ENCODE measurements around the gene RNF20.

RNF20 gene

DNA sequence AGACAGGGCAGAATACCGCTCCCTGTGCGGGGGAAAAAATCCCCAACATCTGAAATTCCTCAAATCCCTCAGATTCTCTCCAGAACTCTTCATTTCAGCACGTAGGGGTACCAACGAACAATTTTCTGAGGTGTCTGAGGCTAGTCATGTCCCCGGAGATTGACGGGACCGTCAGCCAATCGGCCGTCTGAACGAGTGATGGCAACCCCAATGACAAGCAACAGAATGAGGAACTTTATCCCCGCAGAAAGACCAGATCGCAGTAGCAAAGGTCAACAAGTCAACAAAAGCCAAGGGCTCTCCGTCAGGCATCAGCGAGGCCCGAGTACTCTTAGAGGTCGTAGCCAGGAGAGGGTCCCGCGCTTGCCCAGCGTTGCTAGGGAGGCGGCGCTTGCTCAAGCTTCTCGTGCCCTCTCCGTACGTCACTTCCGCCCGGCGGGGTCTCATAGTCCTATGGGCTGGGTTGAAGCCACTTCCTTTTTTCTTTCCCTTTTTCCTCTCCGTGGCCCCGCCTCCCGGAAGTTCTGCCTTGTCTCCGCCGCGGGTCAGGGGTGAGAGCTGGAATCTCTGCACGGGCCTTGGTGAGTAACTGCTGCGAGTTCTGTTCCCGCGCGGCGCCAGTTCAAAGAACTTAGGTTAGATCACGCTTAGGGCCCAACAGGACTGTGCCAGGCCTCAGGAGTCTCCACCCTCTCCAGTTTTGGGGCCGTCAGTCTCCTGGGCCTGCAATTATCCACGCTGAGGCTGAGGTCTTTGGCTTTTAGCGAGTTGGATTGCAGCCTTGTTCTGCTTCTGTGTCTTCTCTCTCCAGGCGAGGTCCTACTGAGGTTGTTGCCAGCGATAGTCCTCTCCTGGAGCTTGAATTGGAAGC, at the start of gene RNF20 (continued):
- TF ChIP-seq, protein P1, sequence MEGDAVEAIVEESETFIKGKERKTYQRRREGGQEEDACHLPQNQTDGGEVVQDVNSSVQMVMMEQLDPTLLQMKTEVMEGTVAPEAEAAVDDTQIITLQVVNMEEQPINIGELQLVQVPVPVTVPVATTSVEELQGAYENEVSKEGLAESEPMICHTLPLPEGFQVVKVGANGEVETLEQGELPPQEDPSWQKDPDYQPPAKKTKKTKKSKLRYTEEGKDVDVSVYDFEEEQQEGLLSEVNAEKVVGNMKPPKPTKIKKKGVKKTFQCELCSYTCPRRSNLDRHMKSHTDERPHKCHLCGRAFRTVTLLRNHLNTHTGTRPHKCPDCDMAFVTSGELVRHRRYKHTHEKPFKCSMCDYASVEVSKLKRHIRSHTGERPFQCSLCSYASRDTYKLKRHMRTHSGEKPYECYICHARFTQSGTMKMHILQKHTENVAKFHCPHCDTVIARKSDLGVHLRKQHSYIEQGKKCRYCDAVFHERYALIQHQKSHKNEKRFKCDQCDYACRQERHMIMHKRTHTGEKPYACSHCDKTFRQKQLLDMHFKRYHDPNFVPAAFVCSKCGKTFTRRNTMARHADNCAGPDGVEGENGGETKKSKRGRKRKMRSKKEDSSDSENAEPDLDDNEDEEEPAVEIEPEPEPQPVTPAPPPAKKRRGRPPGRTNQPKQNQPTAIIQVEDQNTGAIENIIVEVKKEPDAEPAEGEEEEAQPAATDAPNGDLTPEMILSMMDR (tag by site-specific recombination; IDR thresholded peaks at IDR 0.05): no peak
- TF ChIP-seq ZBTB20 (tag by site-specific recombination; IDR thresholded peaks at IDR 0.05) (no peak), ZNF146 (tag by site-specific recombination; IDR thresholded peaks at IDR 0.05) (no peak), ZSCAN16 (tag by site-specific recombination; IDR thresholded peaks at IDR 0.05) (no peak), MEIS1 (CRISPR knock-in tag; IDR thresholded peaks at IDR 0.05; ENCODE audit: borderline replicate concordance) (no peak), ZNF837 (tag by site-specific recombination; IDR thresholded peaks at IDR 0.05) (no peak), ZNF596 (tag by site-specific recombination; IDR thresholded peaks at IDR 0.05) (no peak), ZNF830 (tag by site-specific recombination; IDR thresholded peaks at IDR 0.05; ENCODE audit: low read depth) (no peak), REST (tag by site-specific recombination; IDR thresholded peaks at IDR 0.05) (no peak), ZXDB (tag by site-specific recombination; IDR thresholded peaks at IDR 0.05) (peak; percentile 79), ZNF529 (tag by site-specific recombination; IDR thresholded peaks at IDR 0.05; ENCODE audit: insufficient replicate concordance) (no peak), GLI2 (tag by site-specific recombination; IDR thresholded peaks at IDR 0.05; ENCODE audit: borderline replicate concordance, low read depth) (no peak), ZNF473 (tag by site-specific recombination; IDR thresholded peaks at IDR 0.05) (no peak), ZBTB1 (tag by site-specific recombination; IDR thresholded peaks at IDR 0.05) (no peak), ZNF555 (tag by site-specific recombination; conservative IDR thresholded peaks at IDR 0.05) (no peak), ZSCAN4 (tag by site-specific recombination; IDR thresholded peaks at IDR 0.05) (no peak), SETDB1 (IDR thresholded peaks at IDR 0.05; ENCODE audit: insufficient read length, low read length) (no peak), ZNF214 (tag by site-specific recombination; IDR thresholded peaks at IDR 0.05; ENCODE audit: borderline replicate concordance) (no peak), ZNF335 (tag by site-specific recombination; conservative IDR thresholded peaks at IDR 0.05) (peak; percentile 91), ZNF426 (tag by site-specific recombination; IDR thresholded peaks at IDR 0.05) (no peak), ZNF701 (tag by site-specific recombination; IDR thresholded peaks at IDR 0.05) (no peak), KLF17 (tag by site-specific recombination; IDR thresholded peaks at IDR 0.05) (no peak), ZNF114 (tag by site-specific recombination; IDR thresholded peaks at IDR 0.05) (no peak), ZNF785 (tag by site-specific recombination; IDR thresholded peaks at IDR 0.05) (no peak), ZNF544 (tag by site-specific recombination; IDR thresholded peaks at IDR 0.05) (no peak), ZNF350 (tag by site-specific recombination; IDR thresholded peaks at IDR 0.05) (no peak)
- TF ChIP-seq, protein P2, sequence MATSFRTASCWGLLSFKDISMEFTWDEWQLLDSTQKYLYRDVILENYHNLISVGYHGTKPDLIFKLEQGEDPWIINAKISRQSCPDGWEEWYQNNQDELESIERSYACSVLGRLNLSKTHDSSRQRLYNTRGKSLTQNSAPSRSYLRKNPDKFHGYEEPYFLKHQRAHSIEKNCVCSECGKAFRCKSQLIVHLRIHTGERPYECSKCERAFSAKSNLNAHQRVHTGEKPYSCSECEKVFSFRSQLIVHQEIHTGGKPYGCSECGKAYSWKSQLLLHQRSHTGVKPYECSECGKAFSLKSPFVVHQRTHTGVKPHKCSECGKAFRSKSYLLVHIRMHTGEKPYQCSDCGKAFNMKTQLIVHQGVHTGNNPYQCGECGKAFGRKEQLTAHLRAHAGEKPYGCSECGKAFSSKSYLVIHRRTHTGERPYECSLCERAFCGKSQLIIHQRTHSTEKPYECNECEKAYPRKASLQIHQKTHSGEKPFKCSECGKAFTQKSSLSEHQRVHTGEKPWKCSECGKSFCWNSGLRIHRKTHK (tag by site-specific recombination; IDR thresholded peaks at IDR 0.05): no peak
- TF ChIP-seq, protein P3, sequence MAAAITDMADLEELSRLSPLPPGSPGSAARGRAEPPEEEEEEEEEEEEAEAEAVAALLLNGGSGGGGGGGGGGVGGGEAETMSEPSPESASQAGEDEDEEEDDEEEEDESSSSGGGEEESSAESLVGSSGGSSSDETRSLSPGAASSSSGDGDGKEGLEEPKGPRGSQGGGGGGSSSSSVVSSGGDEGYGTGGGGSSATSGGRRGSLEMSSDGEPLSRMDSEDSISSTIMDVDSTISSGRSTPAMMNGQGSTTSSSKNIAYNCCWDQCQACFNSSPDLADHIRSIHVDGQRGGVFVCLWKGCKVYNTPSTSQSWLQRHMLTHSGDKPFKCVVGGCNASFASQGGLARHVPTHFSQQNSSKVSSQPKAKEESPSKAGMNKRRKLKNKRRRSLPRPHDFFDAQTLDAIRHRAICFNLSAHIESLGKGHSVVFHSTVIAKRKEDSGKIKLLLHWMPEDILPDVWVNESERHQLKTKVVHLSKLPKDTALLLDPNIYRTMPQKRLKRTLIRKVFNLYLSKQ (tag by site-specific recombination; IDR thresholded peaks at IDR 0.05; ENCODE audit: borderline replicate concordance): no peak

All from HEK293 (cell line).